ENCODE data around the gene TRRAP.
A peak's percentile ranks its signal among the peaks of the same experiment; 100 is the strongest.

The TRRAP gene

GRCh38 chr7:98946389-98946788 lies 68.1 kb downstream of the TRRAP start:
- H3K36me3 ChIP-seq (ENCODE audit: control insufficient read depth in 2 of 2, insufficient read depth in 1 of 2, low read length in 2 of 2), result peaks cover 37 to 93% of the 10 kb centered on the region in 2 experiments

GRCh38 chr7:98949336-98950044 lies 71.2 kb downstream of the TRRAP start:
- Histone ChIP-seq H3K9me3 (ENCODE audit: control insufficient read depth, insufficient read depth, low read depth, low read length) (no peaks in the 10 kb centered on the region), H3K4me1 (ENCODE audit: control insufficient read depth, insufficient read depth, low read length) (no peaks in the 10 kb centered on the region), H3K36me3 (ENCODE audit: control insufficient read depth in 2 of 2, insufficient read depth in 1 of 2, low read length in 2 of 2) (peaks cover 51 to 95% of the 10 kb centered on the region in 2 experiments), H3K27ac (ENCODE audit: extremely low read depth, low read depth, low read length) (no peak overlapping the region), H3K4me3 (ENCODE audit: low read depth, low read length) (no peak overlapping the region)
- ChIA-PET CTCF (interaction anchor here (0.5 to 0.9 kb wide), 2 partner anchors 71 to 376 kb away, joined by 3 read pairs; partner anchors contain the start of gene TRRAP), POLR2A (no interaction called here)
- TF ChIP-seq ZNF121 (tag by site-specific recombination; IDR thresholded peaks at IDR 0.05) (no peak), ZNF768 (tag by site-specific recombination; IDR thresholded peaks at IDR 0.05) (no peak), ZNF792 (tag by site-specific recombination; IDR thresholded peaks at IDR 0.05) (no peak), ZNF2 (tag by site-specific recombination; IDR thresholded peaks at IDR 0.05) (no peak), MZF1 (tag by site-specific recombination; IDR thresholded peaks at IDR 0.05; ENCODE audit: borderline replicate concordance) (no peak), ZNF19 (tag by site-specific recombination; IDR thresholded peaks at IDR 0.05; ENCODE audit: low read depth) (no peak), ZBTB7A (tag by site-specific recombination; IDR thresholded peaks at IDR 0.05; ENCODE audit: low read depth) (no peak), ZNF558 (tag by site-specific recombination; IDR thresholded peaks at IDR 0.05) (no peak), ZBTB6 (tag by site-specific recombination; IDR thresholded peaks at IDR 0.05) (no peak), ZNF157 (tag by site-specific recombination; IDR thresholded peaks at IDR 0.05) (no peak), KLF1 (tag by site-specific recombination; IDR thresholded peaks at IDR 0.05) (no peak), ZBTB11 (tag by site-specific recombination; conservative IDR thresholded peaks at IDR 0.05; ENCODE audit: low read depth) (no peak), ZNF658 (tag by site-specific recombination; IDR thresholded peaks at IDR 0.05) (no peak)

More at GRCh38 chr7:98946389-98946788, 68.1 kb downstream of the TRRAP start:
- Histone ChIP-seq H3K4me3 (ENCODE audit: low read depth, low read length) (no peak overlapping the region), H3K4me1 (ENCODE audit: control insufficient read depth, insufficient read depth, low read length) (no peaks in the 10 kb centered on the region), H3K9me3 (ENCODE audit: control insufficient read depth, insufficient read depth, low read depth, low read length) (no peaks in the 10 kb centered on the region), H3K27ac (ENCODE audit: extremely low read depth, low read depth, low read length) (no peak overlapping the region)
- TF ChIP-seq ZSCAN4 (tag by site-specific recombination; IDR thresholded peaks at IDR 0.05) (peak; percentile 77), ZBTB7A (tag by site-specific recombination; IDR thresholded peaks at IDR 0.05; ENCODE audit: low read depth) (0 out of 2 replicates have a peak, but pooled peaks have one; percentile 32), ZNF18 (tag by site-specific recombination; IDR thresholded peaks at IDR 0.05) (peak; percentile 85), ZSCAN18 (tag by site-specific recombination; IDR thresholded peaks at IDR 0.05) (no peak), TRIM28 (IDR thresholded peaks at IDR 0.05; ENCODE audit: borderline replicate concordance, low read length) (no peak)
- CTCF ChIA-PET, result no interaction called here
- POLR2A ChIA-PET, result no interaction called here

Measured in HEK293 (cell line).